NCI-H526 treated with DMSO at 0.1 percent for 48 hours (cell line): ENCODE results near the gene LRRC42.

Source experiments
- DNase-seq: peaks from one replicate; lab custom pipeline; 2025; lab: John Stamatoyannopoulos, UW

LRRC42 gene

GRCh38 chr1:54004481-54005049, 58.4 kb downstream of the LRRC42 start:
- no peak for DNase-seq

GRCh38 chr1:54006508-54006907, 60.4 kb downstream of the LRRC42 start:
- no peak for DNase-seq

- DNase-seq = no peak
Measured at GRCh38 chr1:54007613-54008012, 61.5 kb downstream of the LRRC42 start.

GRCh38 chr1:54008876-54009275, 62.7 kb downstream of the LRRC42 start:
- DNase-seq = no peak

- DNase-seq = no peak
Measured at GRCh38 chr1:54009406-54009805, 63.3 kb downstream of the LRRC42 start.

- DNase-seq = no peak
Measured at GRCh38 chr1:54010415-54011117, 64.4 kb downstream of the LRRC42 start.

GRCh38 chr1:54011316-54012007, 65.3 kb downstream of the LRRC42 start:
- DNase-seq = no peak

GRCh38 chr1:54012008-54012325, 65.8 kb downstream of the LRRC42 start:
- no peak for DNase-seq

GRCh38 chr1:54012863-54013262, 66.7 kb downstream of the LRRC42 start:
- DNase-seq = no peak

- DNase-seq = no peak
Measured at GRCh38 chr1:54013393-54014008, 67.4 kb downstream of the LRRC42 start.

- DNase-seq = no peak
Measured at GRCh38 chr1:54014009-54014629, 68.0 kb downstream of the LRRC42 start.

GRCh38 chr1:54016343-54017282, 70.5 kb downstream of the LRRC42 start:
- DNase-seq = peak; percentile 12
